ENCODE results near the gene GATA3.

GATA3 gene

DNA sequence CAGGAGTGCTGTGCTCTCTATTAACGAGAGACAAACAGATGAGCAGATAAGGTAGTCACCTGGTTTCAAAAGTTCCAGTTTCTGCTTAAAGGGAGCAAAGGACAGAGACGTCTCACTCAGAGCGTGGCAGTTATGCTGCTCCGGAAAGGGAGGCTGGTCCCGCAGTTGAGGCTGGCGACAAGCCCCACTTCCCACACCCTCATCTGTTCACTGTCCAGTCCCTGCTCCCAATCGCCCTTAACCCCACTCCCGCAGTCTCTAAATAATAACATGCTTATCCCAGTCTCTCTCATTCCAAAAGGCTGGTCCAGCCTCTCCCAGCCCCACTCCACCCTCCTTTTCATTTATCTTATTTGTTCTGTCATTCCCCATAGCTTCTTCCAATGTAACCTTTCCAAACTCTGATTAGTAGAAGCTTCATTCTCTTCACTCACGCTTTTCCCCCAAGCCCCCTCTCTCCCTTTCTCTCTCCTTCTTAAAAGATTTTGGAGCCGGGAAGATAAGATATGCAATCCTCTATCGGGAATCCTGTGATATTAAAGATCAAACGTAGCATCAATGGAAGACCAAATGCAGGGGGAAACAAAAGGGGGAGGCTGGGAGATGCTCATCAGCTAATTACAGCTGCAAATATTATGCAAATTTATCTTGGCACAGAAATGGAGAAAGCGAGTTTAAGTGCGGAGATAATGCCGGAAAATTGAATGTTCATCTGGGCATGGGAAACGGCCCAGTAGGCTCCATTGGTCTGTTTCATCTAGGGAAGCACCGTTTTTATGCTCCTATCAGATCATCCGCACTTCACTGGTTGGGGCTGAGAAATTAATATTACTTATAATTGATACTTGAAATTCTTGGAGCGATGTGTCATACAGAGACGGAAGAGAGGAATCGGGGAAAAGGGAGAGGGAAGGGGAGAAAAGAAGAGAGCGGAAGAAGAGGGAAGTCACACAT is 16.3 kb upstream of the GATA3 start:
- DNase-seq: no peak

DNA sequence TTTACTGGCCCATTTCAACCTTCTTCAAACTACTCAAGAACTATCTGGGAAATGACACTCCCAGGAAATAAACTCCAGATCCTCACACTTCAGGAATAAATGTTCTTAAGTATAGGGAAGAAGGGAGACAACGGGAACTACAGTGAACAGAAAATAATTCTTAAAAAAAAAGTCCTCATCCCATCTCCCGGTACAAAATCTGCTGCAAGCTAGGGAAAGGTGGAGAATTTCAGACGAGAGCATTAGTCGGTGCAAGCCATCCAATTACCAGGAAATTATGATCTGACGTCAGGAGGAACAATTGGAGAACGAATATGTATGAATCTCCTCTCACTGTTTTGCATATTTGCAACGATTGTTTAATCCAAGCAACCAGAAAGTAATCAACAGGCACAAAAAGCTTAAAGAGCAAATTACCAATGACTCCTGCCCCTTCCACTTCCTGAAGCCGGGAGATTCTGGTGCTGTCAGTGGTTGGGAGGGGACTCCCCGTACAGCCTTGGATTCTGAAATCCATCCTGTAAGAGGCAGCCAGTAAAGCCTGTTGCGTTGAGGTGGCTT is 15.1 kb upstream of the GATA3 start:
- DNase-seq: no peak

DNA sequence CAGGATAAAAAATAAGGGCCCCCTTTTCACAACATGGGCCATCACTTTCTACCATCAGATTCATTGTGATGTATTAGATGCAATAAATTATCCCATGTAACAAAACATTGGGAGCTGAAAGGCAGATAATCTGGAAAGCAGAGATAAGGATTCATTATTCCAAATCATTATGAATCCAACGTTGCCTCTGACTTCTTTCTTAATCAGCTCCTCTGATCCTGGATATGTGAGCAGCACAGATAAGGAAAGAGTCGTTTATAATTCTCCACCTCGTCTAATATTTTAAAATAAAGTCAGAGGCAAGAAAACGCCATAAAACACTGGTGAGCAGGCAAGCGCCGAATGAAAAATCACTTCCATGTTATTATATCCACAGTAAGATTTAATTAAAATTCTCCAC is 13.8 kb upstream of the GATA3 start:
- DNase-seq: no peak

DNA sequence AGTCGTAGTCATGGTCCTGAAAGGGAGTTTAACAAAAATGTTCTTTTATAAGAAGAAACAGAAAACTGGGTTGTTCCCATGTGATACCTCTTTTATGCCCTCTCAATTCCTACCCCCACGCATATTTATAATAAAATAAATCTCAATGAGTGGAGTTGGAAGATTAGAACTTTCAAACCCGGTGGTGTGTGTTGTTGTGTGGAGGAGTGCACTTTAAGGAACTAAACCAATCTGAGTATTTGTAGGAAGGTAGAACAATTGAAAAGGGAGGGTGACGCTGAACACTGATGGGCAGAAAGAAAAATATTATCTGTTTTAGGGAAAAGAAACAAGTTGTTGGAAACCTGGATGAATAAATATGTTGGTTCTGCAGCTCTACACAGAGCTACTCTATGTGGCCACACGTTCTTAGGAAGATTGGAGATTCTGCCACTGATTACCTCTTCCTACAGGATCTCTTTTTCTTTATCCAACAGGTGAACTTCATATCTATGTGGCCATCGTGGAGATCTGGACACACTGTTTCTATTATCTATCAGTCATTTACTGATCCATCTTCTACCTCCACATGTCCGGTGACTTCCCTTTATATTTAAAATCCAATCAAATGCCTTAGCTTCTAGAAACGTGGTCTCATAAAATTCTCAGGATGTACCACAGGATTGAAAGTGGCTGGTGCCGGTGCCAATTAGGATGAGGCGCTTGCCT is 13.1 kb upstream of the GATA3 start:
- no peak for DNase-seq

DNA sequence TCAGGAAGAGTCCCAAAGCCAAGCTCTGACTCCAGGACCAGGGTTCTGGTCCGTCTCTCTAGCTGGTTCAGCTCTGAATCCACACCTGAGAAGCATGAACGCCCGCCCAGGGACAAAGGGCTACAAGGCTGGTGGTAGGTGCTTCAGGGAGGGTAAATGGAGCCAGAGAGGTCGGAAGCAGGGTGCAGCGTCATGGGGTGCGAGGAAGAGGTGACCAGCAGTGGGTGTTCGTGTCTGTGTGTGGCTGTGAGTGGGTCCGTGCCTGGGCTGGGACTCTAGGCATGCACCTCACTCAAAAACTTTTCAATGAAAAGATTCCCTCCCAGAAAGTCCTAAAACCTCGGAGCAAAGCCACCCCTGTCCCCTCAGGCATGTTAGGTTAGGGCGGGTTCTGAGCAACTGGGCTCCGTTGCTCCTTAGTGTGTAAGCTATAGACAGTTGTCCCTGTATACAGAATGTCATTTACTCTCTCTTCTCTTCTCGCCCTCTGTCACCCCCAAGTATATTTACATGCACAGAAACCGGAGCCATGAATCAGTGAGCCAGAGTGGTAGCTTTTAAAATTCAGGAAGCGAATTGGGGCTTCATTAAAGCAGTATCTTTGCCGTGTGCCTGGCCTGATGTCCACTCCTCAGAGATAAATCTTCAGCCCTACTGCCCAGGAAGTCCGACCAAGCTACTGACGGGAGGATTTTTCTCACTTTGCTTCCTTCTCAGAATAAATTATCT is 12.3 kb upstream of the GATA3 start:
- no peak for DNase-seq

DNA sequence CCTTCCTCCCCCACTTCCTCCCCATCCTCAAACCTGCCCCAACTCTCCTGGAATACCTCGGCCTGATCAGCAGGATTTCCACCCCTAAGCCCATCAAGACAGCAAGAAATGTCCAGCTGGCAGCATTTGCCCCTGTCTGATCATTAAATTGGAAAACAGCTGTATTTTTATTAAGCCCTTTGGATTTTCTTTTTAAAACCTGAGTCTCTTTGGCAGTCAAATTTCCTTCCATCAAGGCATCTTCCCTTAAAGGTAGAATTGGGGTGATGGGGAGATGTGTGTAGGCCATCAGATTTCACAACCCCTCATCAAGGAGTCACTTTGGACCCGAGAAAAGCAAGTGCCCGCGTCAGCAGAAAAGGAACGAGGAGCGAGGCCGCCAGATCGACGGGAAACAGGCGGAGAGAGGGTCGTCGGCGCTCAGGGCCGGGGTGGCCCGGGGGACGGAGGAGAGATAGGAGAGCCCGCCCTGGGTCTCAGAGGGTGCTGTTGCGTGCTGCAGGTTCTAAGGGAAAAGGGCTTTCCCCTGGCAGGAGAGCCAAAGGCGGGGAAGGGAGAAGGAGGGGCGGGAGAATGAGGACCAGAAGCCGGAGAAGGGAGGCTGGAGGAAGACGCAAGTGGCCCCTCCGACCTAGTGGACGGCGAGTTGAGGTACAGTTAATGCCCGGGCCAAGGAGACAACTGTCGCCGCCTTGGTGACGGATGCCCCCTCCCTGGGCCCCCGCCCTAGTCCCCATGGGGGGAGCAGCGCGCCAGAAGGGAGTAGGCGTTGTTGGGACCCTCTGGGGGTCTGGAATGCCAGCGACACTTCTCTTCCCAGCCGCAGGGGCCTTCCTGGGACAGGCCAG is 11.5 kb upstream of the GATA3 start:
- no peak for DNase-seq

DNA sequence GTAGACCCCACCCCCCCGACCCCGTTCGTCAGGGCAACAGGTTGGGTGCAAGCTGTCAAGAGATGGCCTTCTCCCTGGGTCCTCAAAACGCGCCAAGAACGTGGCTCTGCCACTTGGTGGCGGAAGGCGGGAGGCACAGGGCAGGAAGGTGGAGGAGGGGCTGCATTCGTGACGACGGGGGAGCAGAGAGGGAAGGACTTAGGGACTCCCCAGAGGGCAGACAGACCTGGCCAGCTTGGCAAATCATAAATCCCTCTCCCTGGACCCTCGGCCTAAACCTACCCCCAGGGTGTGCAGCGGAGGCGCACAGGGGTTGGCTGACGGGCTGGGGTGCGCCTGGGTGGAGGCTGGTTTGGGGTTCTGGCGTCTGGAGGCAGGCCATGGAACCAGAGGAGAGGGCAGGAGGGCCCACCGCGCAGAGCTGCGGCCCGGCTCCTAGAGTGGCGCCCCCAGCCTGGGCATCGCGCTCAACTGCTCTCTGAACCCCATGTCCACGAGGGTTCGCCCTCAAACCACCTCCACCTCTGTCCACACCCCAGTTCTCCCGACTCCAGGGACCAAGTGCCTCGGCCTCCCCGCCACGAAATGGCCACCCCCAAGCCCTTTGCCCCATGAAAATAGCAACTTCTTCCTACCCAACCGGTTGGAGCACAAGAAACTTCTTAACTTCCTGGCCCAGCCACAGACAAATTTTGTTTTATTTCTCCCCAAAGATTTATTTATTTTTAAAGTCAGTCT is 10.8 kb upstream of the GATA3 start:
- no peak for DNase-seq

DNA sequence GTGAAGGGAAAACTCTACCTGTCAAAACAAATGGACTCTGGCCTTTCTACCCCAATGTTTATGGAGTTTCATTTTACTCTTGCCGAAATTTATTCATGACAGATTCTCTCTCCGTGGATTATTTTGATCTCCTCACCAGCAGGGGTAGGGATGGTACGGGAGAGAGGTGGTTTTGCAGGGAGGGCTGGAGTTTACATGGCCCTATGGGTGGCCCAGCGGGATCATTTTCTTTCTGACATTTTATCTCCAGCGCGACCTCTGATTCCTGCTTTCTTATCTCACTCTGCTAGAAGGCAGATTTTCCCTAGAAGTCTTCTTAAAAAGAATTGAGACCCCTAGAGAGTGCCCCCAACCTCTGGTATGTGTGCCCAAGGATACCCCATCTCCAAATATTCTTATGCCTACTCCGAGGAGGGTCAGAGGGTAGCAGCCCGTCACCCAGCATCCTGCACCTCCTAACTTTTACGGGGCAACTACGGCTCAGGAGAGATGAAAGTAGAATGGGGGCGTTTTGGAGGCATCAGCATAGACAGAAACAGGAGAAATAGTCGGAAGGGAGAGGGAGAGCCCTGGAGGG is 10.1 kb upstream of the GATA3 start:
- DNase-seq: no peak

DNA sequence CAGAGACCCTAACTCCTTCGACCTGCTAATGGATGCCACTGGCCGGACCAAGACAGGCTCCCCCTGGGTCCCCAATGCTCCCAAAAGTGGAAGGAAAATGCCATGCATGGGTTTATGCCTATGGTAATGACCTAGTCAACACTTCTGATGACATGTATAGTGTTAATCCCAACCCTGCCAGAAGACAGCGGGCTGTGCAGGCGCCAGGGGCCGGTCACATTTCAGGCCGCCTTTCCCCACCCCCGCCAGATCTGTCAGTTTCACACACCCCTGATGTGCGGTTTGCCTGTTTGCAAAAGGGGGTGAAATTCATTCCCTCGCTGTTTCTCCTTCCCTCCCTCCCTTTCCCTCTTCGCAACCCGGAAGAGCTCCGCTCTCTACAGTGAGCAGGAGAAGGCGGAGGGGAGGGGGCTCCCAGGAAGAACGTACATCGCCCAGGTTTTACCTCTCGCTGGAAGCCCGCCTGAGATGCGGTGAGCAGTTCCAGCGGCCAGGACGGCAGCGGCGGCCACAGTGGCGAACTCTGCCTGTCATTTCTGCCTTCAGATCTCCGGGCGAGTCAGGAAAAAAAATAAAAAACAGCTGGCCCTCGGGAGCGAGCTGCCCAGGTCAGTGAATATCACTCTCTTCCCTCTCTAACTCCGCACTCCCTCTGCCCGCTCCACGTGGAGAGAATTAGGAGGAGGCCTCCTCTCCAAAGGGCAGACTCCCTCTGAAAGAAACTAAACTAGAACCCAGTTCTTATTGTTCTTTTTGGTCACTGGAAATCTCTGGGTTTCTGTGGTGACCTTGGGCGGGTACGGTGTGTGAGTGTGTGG is 9.4 kb upstream of the GATA3 start:
- DNase-seq: no peak

DNA sequence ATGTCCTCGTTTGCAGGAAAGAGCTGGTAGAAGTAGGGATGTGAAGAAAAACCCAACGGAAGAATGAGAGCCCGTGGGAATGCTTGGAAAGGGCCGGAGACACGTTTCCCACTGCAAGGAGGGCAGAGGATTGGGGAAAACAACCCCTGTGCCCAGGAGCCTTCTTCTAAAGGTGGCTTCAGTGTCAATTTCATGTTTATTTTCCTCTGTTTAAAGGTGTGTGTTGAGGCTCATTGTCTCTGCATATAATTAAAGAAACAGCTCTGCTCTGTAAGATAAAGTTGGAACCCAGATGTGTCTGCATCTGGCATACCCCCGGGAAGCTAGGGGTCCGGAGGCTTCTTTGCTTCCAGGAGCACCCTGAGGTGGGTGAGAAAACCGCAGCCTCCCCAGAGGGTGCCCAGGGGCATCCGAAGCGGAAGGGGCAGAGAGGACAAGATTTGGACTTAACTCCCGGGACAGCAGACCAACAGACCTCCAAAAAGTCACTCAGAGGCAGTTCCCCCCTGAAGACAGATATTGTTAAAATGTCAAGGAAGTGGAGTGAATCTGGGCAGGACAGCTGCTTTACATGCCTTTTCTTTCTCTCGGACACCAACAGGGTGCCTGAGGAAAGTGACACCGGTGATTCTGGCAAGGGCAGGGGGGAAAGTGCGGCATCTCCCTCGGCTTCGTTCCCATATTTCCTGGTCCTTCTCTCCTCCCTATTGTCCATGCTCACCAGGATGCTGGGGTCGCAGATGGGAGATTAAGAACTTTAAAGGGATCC is 8.6 kb upstream of the GATA3 start:
- no peak for DNase-seq

DNA sequence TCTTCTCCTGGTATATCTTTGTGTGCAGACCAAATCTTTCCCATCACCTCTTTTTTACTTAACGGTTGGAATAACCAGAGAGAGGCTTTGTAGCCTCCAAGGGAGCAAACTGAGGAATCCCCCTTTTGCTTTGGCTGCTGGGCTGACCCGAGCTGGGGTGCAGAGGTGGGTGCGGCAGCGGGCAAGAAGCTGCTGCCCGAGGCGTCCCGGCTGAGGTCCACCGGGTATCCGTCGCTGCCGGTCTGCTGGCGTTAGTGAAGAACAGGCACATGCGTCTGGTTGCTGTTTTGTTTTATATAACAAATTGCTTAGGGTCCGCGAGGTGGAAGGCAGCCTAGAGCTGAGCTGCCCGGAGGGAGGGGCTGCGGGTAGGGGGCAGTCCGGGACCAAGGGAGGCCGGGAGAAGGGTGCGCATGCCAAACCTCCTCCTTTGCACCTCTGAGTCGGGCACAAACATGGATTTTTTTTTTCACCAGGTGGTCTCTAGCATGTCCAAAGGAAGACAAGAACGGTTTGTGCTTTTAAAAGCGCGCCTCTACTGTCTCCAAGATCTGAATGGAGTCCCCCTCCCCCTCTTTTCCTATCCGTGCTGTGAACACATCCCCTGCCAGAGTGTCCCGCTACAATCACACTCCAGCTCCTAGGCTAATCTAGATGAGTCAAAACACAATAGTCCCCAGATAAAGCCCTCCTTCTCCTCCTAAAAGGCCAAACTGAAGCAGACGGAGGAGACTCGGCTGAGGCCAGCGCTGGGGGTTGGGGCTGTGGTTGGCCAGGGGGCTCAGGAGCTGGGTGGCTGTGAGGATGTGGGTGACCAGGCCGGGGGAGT is 6.8 kb upstream of the GATA3 start:
- no peak for DNase-seq

DNA sequence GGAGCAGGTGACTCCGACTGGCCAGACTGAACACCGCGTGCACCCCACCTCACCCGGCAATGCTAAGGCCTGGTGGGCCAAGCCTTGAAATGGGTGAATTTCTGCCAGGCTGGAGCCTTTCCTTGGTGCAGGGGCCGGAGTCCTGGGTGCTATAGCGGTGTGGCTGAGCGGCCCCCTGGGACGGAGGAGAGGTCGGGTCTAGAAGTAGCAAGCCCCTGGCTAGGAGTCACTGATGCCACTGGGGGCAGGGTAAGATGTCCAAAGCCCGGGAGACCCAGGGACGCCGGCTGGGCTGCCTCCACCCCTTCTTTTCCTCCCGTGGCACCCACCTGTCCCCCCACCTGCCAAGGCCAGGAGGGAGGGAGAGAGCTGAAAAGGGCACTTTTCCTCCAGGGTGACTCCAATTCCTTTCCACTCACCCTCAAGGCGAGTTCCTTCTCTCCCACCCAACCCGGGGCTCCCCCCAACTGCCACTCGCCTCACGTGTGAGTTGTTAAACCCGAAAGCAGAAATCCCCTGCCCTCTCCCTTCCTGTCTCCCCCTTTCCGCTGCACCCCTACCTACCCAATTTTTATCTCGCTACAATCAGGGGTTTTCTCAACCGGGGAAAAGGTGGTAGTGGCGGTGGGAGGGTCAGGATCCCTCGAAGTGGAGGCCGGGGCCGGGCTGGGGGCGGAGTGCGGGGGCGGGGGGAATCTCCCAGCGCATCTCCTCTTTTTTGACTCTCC is 6.0 kb upstream of the GATA3 start:
- no peak for DNase-seq

DNA sequence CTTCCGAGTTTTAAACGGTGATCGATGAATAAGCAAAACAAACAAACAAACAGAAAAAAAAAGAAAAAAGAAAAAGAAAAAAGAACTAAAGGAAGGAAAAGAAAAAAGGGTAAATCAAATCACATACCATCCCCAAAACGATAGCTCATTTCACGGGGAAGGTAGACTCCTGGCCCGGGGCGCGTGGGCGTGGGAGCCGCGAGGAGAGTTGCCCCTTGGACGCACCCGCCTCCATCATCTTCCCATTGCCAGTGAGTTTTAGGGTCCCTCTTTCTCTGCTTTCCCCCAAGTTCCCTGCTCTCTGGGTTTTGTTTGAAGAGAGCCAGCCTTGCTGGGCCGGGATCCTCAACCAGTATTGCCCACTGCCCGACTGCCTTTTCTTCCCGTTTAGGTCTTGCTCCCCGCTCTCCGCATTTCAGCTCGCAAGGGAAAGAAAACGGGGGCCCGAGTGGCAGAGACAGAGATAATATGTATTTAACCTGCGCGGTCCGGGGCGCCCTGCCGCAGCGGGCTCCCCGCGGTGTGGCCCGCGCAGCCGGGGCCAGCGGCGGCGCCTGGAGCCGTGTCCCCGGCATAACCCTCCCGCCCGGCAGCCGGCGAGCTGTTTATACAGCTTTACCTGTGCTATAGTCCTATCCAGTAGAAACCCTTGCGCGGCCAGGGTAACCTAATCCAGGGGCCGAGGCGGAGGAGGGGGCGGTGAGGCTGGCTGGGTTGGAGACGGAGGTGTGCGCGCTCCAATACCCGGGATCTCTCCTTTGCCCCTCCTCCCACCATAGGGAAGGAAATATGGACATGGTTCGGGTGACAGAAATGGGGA is 5.2 kb upstream of the GATA3 start:
- no peak for DNase-seq

DNA sequence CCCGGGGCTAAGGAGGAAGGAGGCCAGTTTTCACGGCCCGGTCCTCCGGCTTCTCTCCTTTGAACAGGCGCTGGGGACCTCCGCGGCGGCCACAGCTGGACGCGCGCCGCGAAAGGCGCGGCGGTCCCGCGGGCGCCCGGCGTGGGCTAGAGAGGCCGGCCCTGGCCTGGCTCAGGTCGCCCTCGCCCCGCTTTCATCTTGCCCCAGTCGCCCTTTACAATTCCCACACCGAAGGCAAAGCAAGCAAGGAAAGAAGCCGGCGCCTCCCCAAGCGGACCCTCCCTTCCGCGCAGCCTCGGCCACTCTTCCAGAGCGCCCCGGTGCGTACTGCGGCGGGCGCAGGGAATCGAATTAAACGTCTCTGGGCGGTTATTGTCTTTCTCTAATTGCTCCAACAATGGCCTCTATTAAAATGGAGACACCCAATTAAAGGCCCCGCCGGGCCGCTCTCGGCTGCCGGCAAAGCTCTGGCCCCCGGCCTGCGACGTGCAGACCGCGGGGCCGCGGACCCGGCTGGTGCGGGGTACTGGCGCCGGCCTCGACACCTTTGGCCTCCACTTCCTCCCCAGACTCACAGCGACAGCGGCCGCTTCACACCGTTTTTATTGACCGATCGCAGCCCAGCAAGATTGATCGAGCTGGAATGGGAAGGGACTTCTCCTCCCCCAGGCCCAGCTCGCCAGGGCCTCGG is 4.5 kb upstream of the GATA3 start:
- no peak for DNase-seq

DNA sequence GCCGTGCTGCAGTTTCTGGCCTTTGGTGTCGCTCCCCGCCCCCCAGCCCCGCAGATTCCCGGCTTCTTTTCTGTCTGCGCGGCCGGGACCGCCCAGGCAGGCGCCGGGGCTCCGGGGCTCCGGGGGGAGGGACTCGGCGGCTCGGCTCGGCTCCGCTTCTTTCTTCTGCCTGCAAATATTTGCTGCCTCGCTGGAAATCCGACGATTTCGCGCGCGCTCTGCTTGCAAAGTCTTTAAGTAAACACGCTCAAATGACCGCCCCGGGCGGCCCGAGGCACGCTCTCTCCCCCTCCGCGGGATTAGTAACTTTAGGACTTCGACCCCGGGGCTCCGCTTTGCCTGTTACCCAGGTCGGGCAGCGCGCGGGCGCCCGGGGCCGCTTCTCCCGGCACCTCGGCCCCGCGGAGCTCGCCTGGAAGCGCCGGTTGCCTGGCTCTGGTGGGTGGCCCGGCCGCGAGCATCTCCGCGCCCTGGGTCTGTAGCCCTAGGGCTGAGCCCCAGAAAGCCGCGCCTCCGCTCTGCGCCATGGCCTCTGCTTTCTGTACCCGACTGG is 3.9 kb upstream of the GATA3 start:
- DNase-seq: no peak

All from hypothalamus (tissue), 51 donors.